Endodermal cell (in vitro differentiated cells): ENCODE measurements around the gene GEMIN8. TPM values are rescaled to one million over a fixed set of nuclear protein-coding genes. Genes with fewer than 3 reads are reported as not detected.

ENCODE experiments used
- DNase-seq: peaks from one replicate; pipeline ENCODE4 v3.0.0-alpha.2; 2017
- H3K27ac ChIP-seq: 2 replicates; pipeline ENCODE4 v1.5.1; 2013; ENCODE audit warnings: mild to moderate bottlenecking, low read depth, low read length, moderate library complexity
- H3K27me3 ChIP-seq: 2 replicates; pipeline ENCODE4 v1.6.1; 2013; ENCODE audit warnings: mild to moderate bottlenecking, low read length, moderate library complexity; ENCODE audit not compliant: insufficient read depth, control insufficient read depth, poor library complexity, severe bottlenecking
- H3K36me3 ChIP-seq: 2 replicates; pipeline ENCODE4 v1.7.0; 2013; ENCODE audit warnings: mild to moderate bottlenecking, low read length, moderate library complexity; ENCODE audit not compliant: control insufficient read depth, insufficient read depth
- H3K4me1 ChIP-seq: one replicate; pipeline ENCODE4 v1.7.0; 2013; ENCODE audit warnings: low read length; ENCODE audit not compliant: control insufficient read depth, insufficient read depth
- H3K4me3 ChIP-seq: 2 replicates; pipeline ENCODE4 v1.5.1; 2013; ENCODE audit warnings: mild to moderate bottlenecking, low read length, moderate library complexity
- H3K9ac ChIP-seq: 2 replicates; pipeline ENCODE4 v1.6.1; 2013; ENCODE audit warnings: mild to moderate bottlenecking, low read length, moderate library complexity; ENCODE audit not compliant: poor library complexity, severe bottlenecking; ENCODE audit errors: extremely low read depth
- H3K9me3 ChIP-seq: 2 replicates; pipeline ENCODE4 v1.6.1; 2013; ENCODE audit warnings: mild to moderate bottlenecking, low read length, moderate library complexity; ENCODE audit not compliant: control insufficient read depth
- H3K27ac Mint-ChIP-seq: 2 replicates; pipeline ENCODE4 v1.8.0; 2020; ENCODE audit warnings: mixed read lengths
- H3K27me3 Mint-ChIP-seq: 2 replicates; pipeline ENCODE4 v1.8.0; 2021; ENCODE audit warnings: mild to moderate bottlenecking, mixed read lengths; ENCODE audit not compliant: insufficient read depth
- H3K36me3 Mint-ChIP-seq: 2 replicates; pipeline ENCODE4 v1.8.0; 2020; ENCODE audit warnings: low read depth, mixed read lengths
- H3K4me1 Mint-ChIP-seq: 2 replicates; pipeline ENCODE4 v1.8.0; 2020; ENCODE audit warnings: mixed read lengths
- H3K4me3 Mint-ChIP-seq: 2 replicates; pipeline ENCODE4 v1.8.0; 2020; ENCODE audit warnings: mild to moderate bottlenecking, moderate library complexity, mixed read lengths
- H3K9me3 Mint-ChIP-seq: 2 replicates; pipeline ENCODE4 v1.8.0; 2020; ENCODE audit warnings: mild to moderate bottlenecking, mixed read lengths
- CTCF ChIP-seq: fragments of 200-600 bp; sonication (generic); conservative IDR thresholded peaks from 2 replicates; pipeline ENCODE4 v1.5.0; 2021; ENCODE audit warnings: antibody characterized with exemption, mild to moderate bottlenecking
- WGBS, 2 experiments: methylation state at CpG; one replicate each; pipeline versions ENCODE4 v1.1.5 to v1.1.7; 2013; ENCODE audit warnings: missing lambda C conversion rate in 2 of 2, mixed read lengths in 1 of 2; ENCODE audit not compliant: insufficient coverage in 1 of 2, insufficient read length in 1 of 2; 5-methylcytosine and 5-hydroxymethylcytosine counted together
- total RNA-seq, 2 donors: library from RNA; stranded (reverse); fragmentation: NEBNext Ultra II Directional in 1 of 2; extraction: Animal tissue kit (Norgen Biotek cat#: 25700) in 1 of 2; gene quantifications; 2 replicates in 1 of 2; 3 replicates in 1 of 2; pipeline ENCODE4 v1.2.1, GENCODE V29; 2021

Gene GEMIN8
- total RNA-seq, 2 donors from 2014 or later = 18.2 to 23.6 TPM

GRCh38 chrX:14006540-14006939 is 23.2 kb downstream of the GEMIN8 start:
- Mint-ChIP-seq H3K4me1 (no peaks in the 10 kb centered on the region), H3K4me3 (no peak overlapping the region), H3K9me3 (peaks cover 53% of the 10 kb centered on the region), H3K36me3 (peaks cover 14% of the 10 kb centered on the region), H3K27ac (no peak overlapping the region), H3K27me3 (no peaks in the 10 kb centered on the region)
- H3K4me1 ChIP-seq = no peaks in the 10 kb centered on the region
- H3K9ac ChIP-seq = no peak overlapping the region
- no peak for TF ChIP-seq CTCF
- no peak overlapping the region for H3K27ac ChIP-seq
- H3K9me3 ChIP-seq = no peaks in the 10 kb centered on the region
- H3K27me3 ChIP-seq = no peaks in the 10 kb centered on the region
- DNase-seq = no peak
- WGBS, 2 experiments = 94 to 97% methylated on average over 4 to 10 of the region's 10 CpGs
- H3K4me3 ChIP-seq = no peak overlapping the region
- H3K36me3 ChIP-seq = no peaks in the 10 kb centered on the region

- Mint-ChIP-seq H3K9me3 (peaks cover 49% of the 10 kb centered on the region), H3K36me3 (peaks cover 14% of the 10 kb centered on the region), H3K27me3 (no peaks in the 10 kb centered on the region), H3K4me3 (no peak overlapping the region), H3K4me1 (no peaks in the 10 kb centered on the region), H3K27ac (no peak overlapping the region)
- no peak for DNase-seq
- Histone ChIP-seq H3K9me3 (no peaks in the 10 kb centered on the region), H3K4me3 (no peak overlapping the region), H3K4me1 (no peaks in the 10 kb centered on the region), H3K36me3 (no peaks in the 10 kb centered on the region), H3K9ac (no peak overlapping the region), H3K27me3 (no peaks in the 10 kb centered on the region), H3K27ac (no peak overlapping the region)
- 80% methylated on average over 1 of the region's 2 CpGs; no CpG with 5 or more reads in 1 of the 2 experiments for WGBS, 2 experiments
- TF ChIP-seq CTCF = no peak
These were observed 25.7 kb downstream of the GEMIN8 start for GRCh38 chrX:14003876-14004425.

GRCh38 chrX:14003028-14003427 is 26.7 kb downstream of the GEMIN8 start:
- WGBS, 2 experiments = 94% methylated on average over 4 of the region's 4 CpGs; no CpG with 5 or more reads in 1 of the 2 experiments
- Histone ChIP-seq H3K4me1 (no peaks in the 10 kb centered on the region), H3K36me3 (no peaks in the 10 kb centered on the region), H3K9me3 (no peaks in the 10 kb centered on the region), H3K27me3 (no peaks in the 10 kb centered on the region), H3K9ac (no peak overlapping the region), H3K27ac (no peak overlapping the region), H3K4me3 (no peak overlapping the region)
- Mint-ChIP-seq H3K4me3 (no peak overlapping the region), H3K36me3 (peaks cover 9% of the 10 kb centered on the region), H3K27me3 (no peaks in the 10 kb centered on the region), H3K9me3 (peaks cover 44% of the 10 kb centered on the region), H3K4me1 (no peaks in the 10 kb centered on the region), H3K27ac (no peak overlapping the region)
- DNase-seq = no peak
- no peak for TF ChIP-seq CTCF
